Measurements from ENCODE around the gene NUDT16L1. TPM values are rescaled to one million over a fixed set of nuclear protein-coding genes. Genes with fewer than 3 reads are reported as not detected.

Gene NUDT16L1
- total and polyA plus RNA-seq, 2 of the 13 experiments (the other 11 are each of a cell fraction or from before 2014, with no cell fraction given) = 28.0 to 40.5 TPM

- TF ChIP-seq USF2 (IDR thresholded peaks at IDR 0.05; ENCODE audit: low read depth, low read length) (no peak), USF2 (CRISPR knock-in tag; IDR thresholded peaks at IDR 0.05; ENCODE audit: borderline replicate concordance) (no peak), ZBED4 (CRISPR knock-in tag; IDR thresholded peaks at IDR 0.05; ENCODE audit: borderline replicate concordance) (no peak), ZNF780A (CRISPR knock-in tag; IDR thresholded peaks at IDR 0.05) (no peak), IRF1 (CRISPR knock-in tag; IDR thresholded peaks at IDR 0.05; ENCODE audit: low read depth) (no peak), SIX4 (CRISPR knock-in tag; IDR thresholded peaks at IDR 0.05) (no peak), SP4 (CRISPR knock-in tag; IDR thresholded peaks at IDR 0.05) (no peak), POLR2AphosphoS5 (IDR thresholded peaks at IDR 0.05; ENCODE audit: low read depth, low read length) (no peak), RNF2 (conservative IDR thresholded peaks at IDR 0.05; ENCODE audit: low read depth) (no peak), ZFP90 (CRISPR knock-in tag; IDR thresholded peaks at IDR 0.05; ENCODE audit: borderline replicate concordance) (no peak; the same call in 1 of the 2 replicates), REPIN1 (CRISPR knock-in tag; IDR thresholded peaks at IDR 0.05; ENCODE audit: borderline replicate concordance, low read depth) (no peak), ETS1 (CRISPR knock-in tag; IDR thresholded peaks at IDR 0.05) (0 out of 2 replicates have a peak, but pooled peaks have one; percentile 29), ZNF431 (CRISPR knock-in tag; IDR thresholded peaks at IDR 0.05; ENCODE audit: borderline replicate concordance, low read depth) (no peak), HOXA9 (CRISPR knock-in tag; IDR thresholded peaks at IDR 0.05; ENCODE audit: borderline replicate concordance) (no peak), PRMT3 (CRISPR knock-in tag; IDR thresholded peaks at IDR 0.05; ENCODE audit: borderline replicate concordance, low read depth) (no peak; the same call in 1 of the 2 replicates), ZFP91 (CRISPR knock-in tag; IDR thresholded peaks at IDR 0.05; ENCODE audit: borderline replicate concordance) (no peak), ZNF616 (CRISPR knock-in tag; IDR thresholded peaks at IDR 0.05; ENCODE audit: low read depth) (no peak), ZFP36L1 (CRISPR knock-in tag; IDR thresholded peaks at IDR 0.05) (0 out of 2 replicates have a peak, but pooled peaks have one; percentile 13), ARHGAP35 (CRISPR knock-in tag; IDR thresholded peaks at IDR 0.05; ENCODE audit: borderline replicate concordance) (no peak)
Observed at GRCh38 chr16:4693956-4694641, 737 bp downstream of the NUDT16L1 start (continued).

All from HepG2 (cell line).